Left ventricle myocardium superior (tissue), 1 donor: ENCODE results near the gene TUBG2. TPM values are rescaled to one million over a fixed set of nuclear protein-coding genes. Genes with fewer than 3 reads are reported as not detected.

Experiments used
- ATAC-seq: fragments of 200-7000 bp; cut with Tn5 transposase; one replicate; pipeline ENCODE4 v1.9.1; 2020; ENCODE audit warnings: mild to moderate bottlenecking, moderate library complexity
- DNase-seq: peaks from one replicate; pipeline ENCODE4 v3.0.0-alpha.2; 2020
- intact Hi-C: fragments of 100-400 bp; cut with micrococcal nuclease; formaldehyde crosslinking; loops from one replicate; pipeline ENCODE4 v1.11.0; 2022
- microRNA-seq: library from miRNA; unstranded; fragments of <30 nt; microRNA quantifications from one replicate; pipeline ENCODE4 v1.2.0, GENCODE V29; 2020; ENCODE audit warnings: borderline number of aligned reads
- total RNA-seq: library from RNA; stranded (reverse); fragmentation: NEBNext Ultra II Directional; extraction: Animal tissue kit (Norgen Biotek cat#: 25700); gene quantifications from one replicate; pipeline ENCODE4 v1.2.1, GENCODE V29; 2021
- donor health status: DM: no; HTN: yes; CAD: no; lungs with severe emphysema.

Gene TUBG2
- total RNA-seq, 1 donor from 2014 or later = 17.1 TPM

GRCh38 chr17:42690596-42690995 is 31.5 kb downstream of the TUBG2 start:
- intact Hi-C loops = no loop called here
- ATAC-seq (peak; percentile 67), DNase-seq (no peak)

- no peak for ATAC-seq
- DNase-seq = no peak
- intact Hi-C loops = no loop called here
These were observed 32.0 kb downstream of the TUBG2 start for GRCh38 chr17:42691021-42691545.

- intact Hi-C loops = no loop called here
- ATAC-seq (no peak), DNase-seq (no peak)
These were observed 33.4 kb downstream of the TUBG2 start for GRCh38 chr17:42692489-42692888.

- DNase-seq = no peak
- intact Hi-C loops = no loop called here
- no peak for ATAC-seq
These were observed 35.4 kb downstream of the TUBG2 start for GRCh38 chr17:42694524-42694923.

- DNase-seq (peak; percentile 23), ATAC-seq (no peak)
- intact Hi-C loops = no loop called here
These were observed 36.4 kb downstream of the TUBG2 start for GRCh38 chr17:42695500-42695899.

- ATAC-seq (no peak), DNase-seq (no peak)
- intact Hi-C loops = no loop called here
These were observed 38.2 kb downstream of the TUBG2 start for GRCh38 chr17:42697108-42697811.

- intact Hi-C loops = no loop called here
- peak; percentile 38 for DNase-seq
These were observed 39.8 kb downstream of the TUBG2 start for GRCh38 chr17:42698736-42699414.

GRCh38 chr17:42699415-42699740 is 40.3 kb downstream of the TUBG2 start:
- intact Hi-C loops = no loop called here
- DNase-seq (no peak), ATAC-seq (no peak)

More at GRCh38 chr17:42698736-42699414, 39.8 kb downstream of the TUBG2 start:
- ATAC-seq = peak; percentile 85

GRCh38 chr17:42700586-42701289 is 41.7 kb downstream of the TUBG2 start:
- intact Hi-C loops = no loop called here
- no peak for ATAC-seq

GRCh38 chr17:42702446-42702845 is 43.4 kb downstream of the TUBG2 start:
- DNase-seq (no peak), ATAC-seq (no peak)
- intact Hi-C loops = no loop called here

More at GRCh38 chr17:42700586-42701289, 41.7 kb downstream of the TUBG2 start:
- DNase-seq = no peak

GRCh38 chr17:42704490-42704836 is 45.4 kb downstream of the TUBG2 start:
- no peak for DNase-seq
- intact Hi-C loops = no loop called here
- ATAC-seq = no peak

GRCh38 chr17:42704837-42705494 is 45.9 kb downstream of the TUBG2 start:
- intact Hi-C loops = no loop called here
- ATAC-seq = no peak
- DNase-seq = no peak

GRCh38 chr17:42706732-42707131 is 47.6 kb downstream of the TUBG2 start:
- ATAC-seq (no peak), DNase-seq (no peak)
- intact Hi-C loops = no loop called here

GRCh38 chr17:42708588-42708987 is 49.5 kb downstream of the TUBG2 start:
- no peak for DNase-seq
- intact Hi-C loops = no loop called here
- no peak for ATAC-seq

- DNase-seq = no peak
- no peak for ATAC-seq
These were observed 50.5 kb downstream of the TUBG2 start for GRCh38 chr17:42709561-42709960.

More at GRCh38 chr17:42709561-42709960, 50.5 kb downstream of the TUBG2 start:
- intact Hi-C loops = no loop called here

Small RNAs within 50 kb of the gene (microRNA-seq; reads per million reads assigned to microRNA genes)
- gene MIR6780A = not detected

Other genes starting within 250 kb of the TUBG2 start
- 216 TPM for gene CAVIN1, start 236.0 kb upstream of the TUBG2 start, total RNA-seq
- 33.2 TPM for gene ATP6V0A1, start 200.4 kb upstream of the TUBG2 start, total RNA-seq
- gene NAGLU, start 123.0 kb upstream of the TUBG2 start, total RNA-seq = 8.3 TPM
- 1.4 TPM for gene HSD17B1, start 106.4 kb upstream of the TUBG2 start, total RNA-seq
- gene COASY, start 97.1 kb upstream of the TUBG2 start, total RNA-seq = 45.2 TPM
- gene MLX, start 92.2 kb upstream of the TUBG2 start, total RNA-seq = 72.3 TPM
- 3.1 TPM for gene PSMC3IP, start 81.6 kb upstream of the TUBG2 start, total RNA-seq
- 25.7 TPM for gene RETREG3, start 49.9 kb upstream of the TUBG2 start, total RNA-seq
- 46.0 TPM for gene TUBG1, start 49.6 kb upstream of the TUBG2 start, total RNA-seq
- 35.7 TPM for gene PLEKHH3, start 17.7 kb downstream of the TUBG2 start, total RNA-seq
- 1.7 TPM for gene CCR10, start 22.6 kb downstream of the TUBG2 start, total RNA-seq
- gene CNTNAP1, start 23.2 kb downstream of the TUBG2 start, total RNA-seq = 7.0 TPM
- gene EZH1, start 85.8 kb downstream of the TUBG2 start, total RNA-seq = 49.6 TPM
- gene RAMP2, start 101.9 kb downstream of the TUBG2 start, total RNA-seq = 39.3 TPM
- gene VPS25, start 114.2 kb downstream of the TUBG2 start, total RNA-seq = 29.6 TPM
- gene WNK4, start 121.3 kb downstream of the TUBG2 start, total RNA-seq = not detected
- gene COA3, start 139.4 kb downstream of the TUBG2 start, total RNA-seq = 70.4 TPM
- gene CNTD1, start 139.6 kb downstream of the TUBG2 start, total RNA-seq = 0.10 TPM
- 76.8 TPM for gene BECN1, start 165.0 kb downstream of the TUBG2 start, total RNA-seq
- 71.2 TPM for gene PSME3, start 174.1 kb downstream of the TUBG2 start, total RNA-seq
- gene AOC2, start 185.3 kb downstream of the TUBG2 start, total RNA-seq = 0.40 TPM
- 6.1 TPM for gene AOC3, start 191.9 kb downstream of the TUBG2 start, total RNA-seq
- gene G6PC1, start 241.5 kb downstream of the TUBG2 start, total RNA-seq = not detected